ENCODE measurements around the gene HNRNPAB. TPM values are rescaled to one million over a fixed set of nuclear protein-coding genes. Genes with fewer than 3 reads are reported as not detected.

HNRNPAB gene
- total RNA-seq, 1 donor from 2014 or later = 281 TPM

DNA sequence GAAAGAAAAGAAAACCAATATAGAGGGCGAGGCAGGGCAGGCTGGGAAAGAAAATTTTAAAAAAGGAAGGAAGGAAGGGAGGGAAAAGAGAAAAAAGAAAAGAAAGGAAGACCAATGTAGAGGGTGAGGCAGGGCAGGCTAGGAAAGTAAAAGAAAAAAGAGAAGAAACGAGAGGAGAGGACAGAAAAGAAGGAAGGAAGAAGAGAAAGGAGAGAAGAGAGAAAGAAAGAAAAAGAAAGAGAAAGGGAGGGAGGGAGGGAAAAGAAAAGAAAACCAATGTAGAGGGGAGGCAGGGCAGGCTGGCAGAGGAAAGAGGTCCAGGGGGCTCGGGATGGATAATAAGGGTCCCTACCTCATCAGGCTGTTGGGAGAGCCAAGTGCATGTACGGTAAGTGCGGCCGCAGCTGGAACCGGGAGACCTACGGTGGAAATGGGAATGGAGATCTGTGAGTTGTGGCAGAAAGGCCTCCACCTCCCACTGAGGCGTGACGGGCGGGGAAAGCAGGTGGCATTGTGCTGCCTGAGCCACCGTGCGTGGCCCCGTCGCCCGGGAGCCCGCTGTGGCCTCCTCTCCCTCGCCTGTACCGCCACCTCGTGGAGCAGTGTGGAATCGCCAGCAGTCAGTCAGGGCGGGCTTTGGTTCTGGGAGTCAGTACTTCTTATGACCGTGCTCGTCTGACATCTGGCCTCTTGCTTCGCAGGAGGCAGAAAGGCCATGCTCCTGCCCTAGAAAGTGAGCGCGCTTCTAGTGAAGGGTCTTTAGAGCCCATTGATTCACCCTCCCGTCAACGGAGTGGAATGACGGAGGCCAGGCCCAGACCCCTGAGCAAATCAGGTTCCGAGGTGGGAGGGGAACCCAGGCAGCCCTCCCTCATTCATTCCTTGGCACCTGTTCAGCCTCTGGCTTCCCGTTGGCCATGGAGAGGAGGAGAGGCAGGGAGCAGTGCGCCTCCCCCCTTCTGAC is 40.3 kb upstream of the HNRNPAB start:
- H3K36me3 Mint-ChIP-seq (ENCODE audit: unreplicated experiment) = no peaks in the 10 kb centered on the region
- peaks cover 5% of the 10 kb centered on the region for H3K9me3 Mint-ChIP-seq (ENCODE audit: unreplicated experiment)
- TF ChIP-seq, protein P1, sequence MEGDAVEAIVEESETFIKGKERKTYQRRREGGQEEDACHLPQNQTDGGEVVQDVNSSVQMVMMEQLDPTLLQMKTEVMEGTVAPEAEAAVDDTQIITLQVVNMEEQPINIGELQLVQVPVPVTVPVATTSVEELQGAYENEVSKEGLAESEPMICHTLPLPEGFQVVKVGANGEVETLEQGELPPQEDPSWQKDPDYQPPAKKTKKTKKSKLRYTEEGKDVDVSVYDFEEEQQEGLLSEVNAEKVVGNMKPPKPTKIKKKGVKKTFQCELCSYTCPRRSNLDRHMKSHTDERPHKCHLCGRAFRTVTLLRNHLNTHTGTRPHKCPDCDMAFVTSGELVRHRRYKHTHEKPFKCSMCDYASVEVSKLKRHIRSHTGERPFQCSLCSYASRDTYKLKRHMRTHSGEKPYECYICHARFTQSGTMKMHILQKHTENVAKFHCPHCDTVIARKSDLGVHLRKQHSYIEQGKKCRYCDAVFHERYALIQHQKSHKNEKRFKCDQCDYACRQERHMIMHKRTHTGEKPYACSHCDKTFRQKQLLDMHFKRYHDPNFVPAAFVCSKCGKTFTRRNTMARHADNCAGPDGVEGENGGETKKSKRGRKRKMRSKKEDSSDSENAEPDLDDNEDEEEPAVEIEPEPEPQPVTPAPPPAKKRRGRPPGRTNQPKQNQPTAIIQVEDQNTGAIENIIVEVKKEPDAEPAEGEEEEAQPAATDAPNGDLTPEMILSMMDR (IDR thresholded peaks at IDR 0.05; ENCODE audit: partially characterized antibody, unreplicated experiment) = peak; percentile 98
- peaks cover 8% of the 10 kb centered on the region for H3K27me3 Mint-ChIP-seq (ENCODE audit: unreplicated experiment)
- DNase-seq = peak; percentile 94
- H3K27ac Mint-ChIP-seq (ENCODE audit: unreplicated experiment) = peak overlapping the region; percentile 30
- peak overlapping the region; percentile 81 for H3K4me3 Mint-ChIP-seq (ENCODE audit: unreplicated experiment)
- peaks cover 5% of the 10 kb centered on the region for H3K4me1 Mint-ChIP-seq (ENCODE audit: low read depth, unreplicated experiment)

DNA sequence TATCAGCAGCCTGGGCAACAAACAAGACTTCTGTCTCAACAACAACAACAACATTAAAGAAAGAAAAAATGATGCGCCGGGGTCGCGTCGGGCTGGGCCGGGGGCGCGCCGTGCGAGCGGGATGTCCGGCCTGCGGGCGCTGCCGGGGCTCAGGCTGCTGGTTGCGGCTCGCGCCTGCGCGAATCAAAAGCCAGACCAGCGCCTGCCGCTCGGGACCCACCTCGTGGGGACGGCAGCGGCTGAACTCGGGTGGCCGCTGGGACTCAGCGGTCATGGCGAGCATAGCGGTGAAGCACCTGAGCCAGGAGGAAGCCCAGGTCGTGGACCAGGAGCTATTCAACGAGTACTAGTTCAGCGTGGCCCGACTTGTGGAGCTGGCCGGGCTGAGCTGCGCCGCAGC is 38.8 kb upstream of the HNRNPAB start:
- TF ChIP-seq, protein P1 (IDR thresholded peaks at IDR 0.05; ENCODE audit: partially characterized antibody, unreplicated experiment) = no peak
- Mint-ChIP-seq H3K4me3 (ENCODE audit: unreplicated experiment) (no peak overlapping the region), H3K27me3 (ENCODE audit: unreplicated experiment) (peaks cover 11% of the 10 kb centered on the region), H3K9me3 (ENCODE audit: unreplicated experiment) (peaks cover 5% of the 10 kb centered on the region), H3K4me1 (ENCODE audit: low read depth, unreplicated experiment) (peaks cover 5% of the 10 kb centered on the region), H3K36me3 (ENCODE audit: unreplicated experiment) (no peaks in the 10 kb centered on the region), H3K27ac (ENCODE audit: unreplicated experiment) (no peak overlapping the region)
- DNase-seq = no peak

DNA sequence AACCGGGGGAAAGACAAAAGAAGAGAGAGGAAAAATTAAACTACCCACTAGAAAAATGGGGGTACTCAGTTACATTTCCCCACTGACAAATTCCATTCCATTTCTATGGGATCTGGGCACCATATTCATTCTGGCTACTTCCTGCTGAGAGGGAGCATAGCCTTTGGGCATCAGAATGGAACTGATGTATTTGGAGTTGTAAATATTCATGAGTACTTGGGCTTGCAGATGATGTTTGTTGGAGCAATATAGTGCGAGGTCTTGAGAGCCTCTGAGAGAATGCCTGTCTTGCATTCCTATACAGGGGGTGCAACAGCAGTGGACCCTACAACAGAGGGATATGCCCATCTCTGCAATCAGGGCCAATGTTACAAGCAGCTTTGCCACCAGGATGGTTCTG is 33.9 kb upstream of the HNRNPAB start:
- TF ChIP-seq, protein P1 (IDR thresholded peaks at IDR 0.05; ENCODE audit: partially characterized antibody, unreplicated experiment) = no peak
- Mint-ChIP-seq H3K4me1 (ENCODE audit: low read depth, unreplicated experiment) (no peaks in the 10 kb centered on the region), H3K36me3 (ENCODE audit: unreplicated experiment) (no peaks in the 10 kb centered on the region), H3K4me3 (ENCODE audit: unreplicated experiment) (no peak overlapping the region), H3K9me3 (ENCODE audit: unreplicated experiment) (no peaks in the 10 kb centered on the region), H3K27ac (ENCODE audit: unreplicated experiment) (no peak overlapping the region), H3K27me3 (ENCODE audit: unreplicated experiment) (peaks cover 3% of the 10 kb centered on the region)
- no peak for DNase-seq

DNA sequence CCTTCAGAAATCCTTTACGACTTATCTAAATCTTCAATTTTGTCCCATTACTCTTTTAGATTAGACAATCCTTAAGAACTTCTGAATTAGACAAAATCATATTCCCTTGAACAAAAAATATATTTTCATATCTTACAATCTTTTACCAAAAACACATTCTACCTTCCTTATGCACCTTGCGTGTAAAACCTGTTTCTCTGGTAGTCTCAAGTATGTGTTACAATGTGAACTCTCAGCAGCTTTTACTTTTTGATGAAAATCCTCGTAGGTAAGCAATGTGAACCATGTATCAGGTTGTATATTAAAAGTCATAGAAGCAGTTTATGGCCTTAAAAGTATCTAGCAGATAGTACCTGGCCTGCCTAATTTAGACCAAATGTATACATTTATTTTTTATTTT is 29.9 kb upstream of the HNRNPAB start:
- Mint-ChIP-seq H3K4me3 (ENCODE audit: unreplicated experiment) (no peak overlapping the region), H3K36me3 (ENCODE audit: unreplicated experiment) (no peaks in the 10 kb centered on the region), H3K27me3 (ENCODE audit: unreplicated experiment) (no peaks in the 10 kb centered on the region), H3K27ac (ENCODE audit: unreplicated experiment) (no peak overlapping the region), H3K9me3 (ENCODE audit: unreplicated experiment) (no peaks in the 10 kb centered on the region), H3K4me1 (ENCODE audit: low read depth, unreplicated experiment) (no peaks in the 10 kb centered on the region)
- no peak for DNase-seq
- TF ChIP-seq, protein P1 (IDR thresholded peaks at IDR 0.05; ENCODE audit: partially characterized antibody, unreplicated experiment) = no peak

DNA sequence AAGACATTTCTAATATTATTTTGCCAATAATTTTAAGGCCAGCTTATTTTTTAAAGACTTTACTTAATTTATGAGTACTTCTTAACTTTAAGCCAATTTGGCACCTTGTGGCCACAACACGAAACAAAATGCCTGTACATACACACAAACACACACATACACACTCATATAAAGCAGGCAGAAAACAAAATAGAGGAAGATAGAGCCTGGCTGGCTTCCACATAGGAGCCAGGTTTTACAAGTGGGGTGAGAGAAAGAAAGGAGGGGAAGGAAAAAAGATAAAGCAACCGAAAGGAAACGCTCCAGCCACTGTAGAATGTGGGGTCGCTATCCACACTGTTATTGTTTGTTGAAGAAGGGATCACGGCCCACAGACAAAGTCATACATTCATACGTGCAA is 27.5 kb upstream of the HNRNPAB start:
- TF ChIP-seq, protein P1 (IDR thresholded peaks at IDR 0.05; ENCODE audit: partially characterized antibody, unreplicated experiment) = no peak
- H3K9me3 Mint-ChIP-seq (ENCODE audit: unreplicated experiment) = no peaks in the 10 kb centered on the region
- no peak overlapping the region for H3K27ac Mint-ChIP-seq (ENCODE audit: unreplicated experiment)
- H3K4me3 Mint-ChIP-seq (ENCODE audit: unreplicated experiment) = no peak overlapping the region
- H3K4me1 Mint-ChIP-seq (ENCODE audit: low read depth, unreplicated experiment) = no peaks in the 10 kb centered on the region
- H3K36me3 Mint-ChIP-seq (ENCODE audit: unreplicated experiment) = no peaks in the 10 kb centered on the region
- peaks cover 2% of the 10 kb centered on the region for H3K27me3 Mint-ChIP-seq (ENCODE audit: unreplicated experiment)
- no peak for DNase-seq

All from glutamatergic neuron (in vitro differentiated cells).